ENCODE data around the gene ZSWIM3. TPM values are rescaled to one million over a fixed set of nuclear protein-coding genes. Genes with fewer than 3 reads are reported as not detected.

Gene ZSWIM3
- total and polyA plus RNA-seq, 2 of the 13 experiments (the other 11 are each of a cell fraction or from before 2014, with no cell fraction given) = 5.2 to 5.8 TPM

DNA sequence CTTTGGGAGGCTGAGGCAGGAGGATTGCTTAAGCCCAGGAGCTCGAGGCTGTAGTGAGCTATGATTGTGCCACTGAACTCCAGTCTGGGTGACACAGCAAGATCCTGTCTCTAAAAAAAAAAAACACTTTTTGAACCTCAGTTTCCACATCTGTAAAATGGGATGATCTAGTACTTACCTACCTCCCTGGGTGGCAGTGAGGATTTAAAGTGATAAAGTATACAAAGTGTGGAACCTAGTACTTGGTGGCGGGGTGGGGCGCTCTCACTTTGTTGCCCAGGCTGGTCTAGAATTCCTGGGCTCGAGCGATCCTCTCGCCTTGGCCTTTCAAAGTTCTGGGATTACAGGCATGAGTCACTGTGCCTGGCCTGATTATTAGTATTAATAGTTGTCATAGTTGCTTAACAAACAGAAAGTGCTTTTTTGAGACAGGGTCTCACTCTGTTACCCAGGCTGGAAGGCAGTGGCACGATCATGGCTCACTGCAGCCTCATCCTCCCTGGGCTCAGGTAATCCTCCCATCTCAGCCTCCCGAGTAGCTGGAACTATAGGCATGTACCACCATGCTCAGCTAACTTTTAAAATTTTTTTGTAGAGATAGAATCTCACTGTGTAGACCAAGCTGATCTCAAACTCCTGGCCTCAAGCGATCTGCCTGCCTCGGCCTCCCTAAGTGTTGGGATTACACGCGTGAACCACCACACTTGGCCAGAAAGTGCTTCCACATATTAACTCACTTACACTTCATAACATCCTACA, 61.5 kb downstream of the ZSWIM3 start (continued):
- 0 out of 2 replicates have a peak, but pooled peaks have one; percentile 37 for TF ChIP-seq CSRNP1 (CRISPR knock-in tag; IDR thresholded peaks at IDR 0.05)
- TF ChIP-seq NFE2 (CRISPR knock-in tag; IDR thresholded peaks at IDR 0.05) = peak; percentile 9; the same call in 1 of the 2 replicates
- peak; percentile 95; the same call in 1 of the 2 replicates for TF ChIP-seq ZNF784 (CRISPR knock-in tag; IDR thresholded peaks at IDR 0.05; ENCODE audit: borderline replicate concordance)
- peak; percentile 53 for TF ChIP-seq HDAC2 (CRISPR knock-in tag; IDR thresholded peaks at IDR 0.05)
- no peak for TF ChIP-seq SP1 (IDR thresholded peaks at IDR 0.05)
- TF ChIP-seq SP1 (CRISPR knock-in tag; IDR thresholded peaks at IDR 0.05) = no peak
- peak; percentile 96 for TF ChIP-seq ZMYM3 (CRISPR knock-in tag; IDR thresholded peaks at IDR 0.05)
- 0 out of 2 replicates have a peak, but pooled peaks have one; percentile 26 for TF ChIP-seq HDAC1 (CRISPR knock-in tag; IDR thresholded peaks at IDR 0.05)
- TF ChIP-seq ZNF234 (CRISPR knock-in tag; conservative IDR thresholded peaks at IDR 0.05) = 0 out of 2 replicates have a peak, but pooled peaks have one; percentile 7
- peak; percentile 54 for TF ChIP-seq FOSL2 (CRISPR knock-in tag; IDR thresholded peaks at IDR 0.05)
- TF ChIP-seq, protein P1, sequence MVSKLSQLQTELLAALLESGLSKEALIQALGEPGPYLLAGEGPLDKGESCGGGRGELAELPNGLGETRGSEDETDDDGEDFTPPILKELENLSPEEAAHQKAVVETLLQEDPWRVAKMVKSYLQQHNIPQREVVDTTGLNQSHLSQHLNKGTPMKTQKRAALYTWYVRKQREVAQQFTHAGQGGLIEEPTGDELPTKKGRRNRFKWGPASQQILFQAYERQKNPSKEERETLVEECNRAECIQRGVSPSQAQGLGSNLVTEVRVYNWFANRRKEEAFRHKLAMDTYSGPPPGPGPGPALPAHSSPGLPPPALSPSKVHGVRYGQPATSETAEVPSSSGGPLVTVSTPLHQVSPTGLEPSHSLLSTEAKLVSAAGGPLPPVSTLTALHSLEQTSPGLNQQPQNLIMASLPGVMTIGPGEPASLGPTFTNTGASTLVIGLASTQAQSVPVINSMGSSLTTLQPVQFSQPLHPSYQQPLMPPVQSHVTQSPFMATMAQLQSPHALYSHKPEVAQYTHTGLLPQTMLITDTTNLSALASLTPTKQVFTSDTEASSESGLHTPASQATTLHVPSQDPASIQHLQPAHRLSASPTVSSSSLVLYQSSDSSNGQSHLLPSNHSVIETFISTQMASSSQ (IDR thresholded peaks at IDR 0.05; ENCODE audit: low read depth) = 0 out of 2 replicates have a peak, but pooled peaks have one; percentile 8
- TF ChIP-seq, protein P1 (CRISPR knock-in tag; IDR thresholded peaks at IDR 0.05; ENCODE audit: borderline replicate concordance) = no peak
- no peak for TF ChIP-seq PCBP2 (optimal IDR thresholded peaks at IDR 0.05; ENCODE audit: low read depth, low read length, poor library complexity, severe bottlenecking)
- no peak for TF ChIP-seq ZSCAN25 (CRISPR knock-in tag; IDR thresholded peaks at IDR 0.05)
- 0 out of 2 replicates have a peak, but pooled peaks have one; percentile 24 for TF ChIP-seq ZBTB25 (CRISPR knock-in tag; IDR thresholded peaks at IDR 0.05)
- no peak for TF ChIP-seq ZNF232 (CRISPR knock-in tag; IDR thresholded peaks at IDR 0.05; ENCODE audit: borderline replicate concordance)
- TF ChIP-seq SOX5 (CRISPR knock-in tag; IDR thresholded peaks at IDR 0.05; ENCODE audit: borderline replicate concordance) = no peak
- TF ChIP-seq ZNF564 (CRISPR knock-in tag; IDR thresholded peaks at IDR 0.05) = no peak

Measured in HepG2 (cell line).